ENCODE data around the gene MPV17L.
"Not testable (repeated sequence)": the region's sequence is repeated elsewhere in the genome, so short reads cannot be mapped to it uniquely, and the experiment has no call there.

MPV17L gene

GRCh38 chr16:15395631-15396508, at the start of gene MPV17L:
Gene MPV17L, plus strand, starts transcription at chr16:15395754. Its CDS starts 144 bp downstream, at chr16:15395898.
- DNase-seq = not testable (repeated sequence)

- not testable (repeated sequence) for DNase-seq
These were observed 46.8 kb upstream of the MPV17L start for GRCh38 chr16:15348721-15349120.

GRCh38 chr16:15351251-15351650, 44.3 kb upstream of the MPV17L start:
- DNase-seq = not testable (repeated sequence)

- not testable (repeated sequence) for DNase-seq
These were observed 43.8 kb upstream of the MPV17L start for GRCh38 chr16:15351745-15352144.

- DNase-seq = not testable (repeated sequence)
These were observed 42.7 kb upstream of the MPV17L start for GRCh38 chr16:15352852-15353251.

GRCh38 chr16:15354846-15355245, 40.7 kb upstream of the MPV17L start:
- DNase-seq = not testable (repeated sequence)

- DNase-seq = not testable (repeated sequence)
These were observed 38.1 kb upstream of the MPV17L start for GRCh38 chr16:15357495-15357894.

- not testable (repeated sequence) for DNase-seq
These were observed 17.4 kb upstream of the MPV17L start, which contains the start of gene NPIPA5 for GRCh38 chr16:15378194-15378593. Gene NPIPA5, minus strand, starts transcription at chr16:15378294. Its CDS starts 0 bp downstream, at chr16:15378294.

GRCh38 chr16:15382810-15383209, 12.7 kb upstream of the MPV17L start:
- DNase-seq = peak; percentile 0

- DNase-seq = not testable (repeated sequence)
These were observed 7.5 kb upstream of the MPV17L start for GRCh38 chr16:15388060-15388459.

- DNase-seq = not testable (repeated sequence)
These were observed 5.6 kb upstream of the MPV17L start for GRCh38 chr16:15389916-15390315.

- DNase-seq = not testable (repeated sequence)
These were observed 2.5 kb upstream of the MPV17L start for GRCh38 chr16:15393025-15393424.

GRCh38 chr16:15396509-15396829, 915 bp downstream of the MPV17L start:
- DNase-seq = not testable (repeated sequence)

- DNase-seq = no peak
These were observed 1.5 kb downstream of the MPV17L start for GRCh38 chr16:15396948-15397594.

- DNase-seq = no peak
These were observed 3.2 kb downstream of the MPV17L start for GRCh38 chr16:15398618-15399316.

- no peak for DNase-seq
These were observed 3.8 kb downstream of the MPV17L start for GRCh38 chr16:15399317-15399716.

GRCh38 chr16:15400314-15400713, 4.8 kb downstream of the MPV17L start:
- DNase-seq = not testable (repeated sequence)

GRCh38 chr16:15401972-15402371, 6.4 kb downstream of the MPV17L start:
- no peak for DNase-seq

GRCh38 chr16:15403392-15403995, 7.9 kb downstream of the MPV17L start:
- DNase-seq = peak; percentile 20

GRCh38 chr16:15404091-15404490, 8.5 kb downstream of the MPV17L start:
- not testable (repeated sequence) for DNase-seq

- no peak for DNase-seq
These were observed 9.2 kb downstream of the MPV17L start for GRCh38 chr16:15404792-15405191.

- not testable (repeated sequence) for DNase-seq
These were observed 12.2 kb downstream of the MPV17L start for GRCh38 chr16:15407756-15408155.

- not testable (repeated sequence) for DNase-seq
These were observed 13.9 kb downstream of the MPV17L start for GRCh38 chr16:15409476-15409875.

Data from HCEC 1CT (cell line).